Thoracic aorta (tissue), 2 donors: ENCODE data around the gene ALG11. TPM values are rescaled to one million over a fixed set of nuclear protein-coding genes. Genes with fewer than 3 reads are reported as not detected.

Experiments used
- ATAC-seq: fragments of 150-250 bp; one replicate; pipeline ENCODE4 v1.8.0; 2017; ENCODE audit warnings: low read depth; ENCODE audit not compliant: insufficient number of reproducible peaks, low FRiP score
- DNase-seq: peaks from one replicate; pipeline ENCODE4 v3.0.0-alpha.2; 2020; ENCODE audit warnings: low spot score
- H3K27ac ChIP-seq, 2 donors: fragments of 200-600 bp; sonication (generic); 1 replicate in 1 of 2; 2 replicates in 1 of 2; pipeline ENCODE4 v1.5.1; 2016; ENCODE audit warnings: mild to moderate bottlenecking in 2 of 2, moderate library complexity in 2 of 2
- H3K27me3 ChIP-seq: fragments of 200-600 bp; sonication (generic); replicated peaks from 2 replicates; pipeline ENCODE4 v1.6.0; 2016; ENCODE audit warnings: mild to moderate bottlenecking; ENCODE audit not compliant: insufficient read depth
- H3K36me3 ChIP-seq: fragments of 200-600 bp; sonication (generic); one replicate; pipeline ENCODE4 v1.5.1; 2016
- H3K4me1 ChIP-seq, 2 donors: fragments of 200-600 bp; sonication (generic); 1 replicate in 1 of 2; 2 replicates in 1 of 2; pipeline versions ENCODE4 v1.5.1 to v1.6.0; 2016; ENCODE audit warnings: low read depth in 2 of 2, mild to moderate bottlenecking in 1 of 2; ENCODE audit not compliant: control insufficient read depth in 1 of 2
- H3K4me3 ChIP-seq: fragments of 200-600 bp; sonication (generic); 2 replicates; pipeline ENCODE4 v1.5.1; 2016; ENCODE audit warnings: mild to moderate bottlenecking
- H3K9me3 ChIP-seq: fragments of 200-600 bp; sonication (generic); 2 replicates; pipeline ENCODE4 v1.5.1; 2016
- CTCF ChIP-seq: fragments of 200-600 bp; sonication (generic); IDR thresholded peaks from one replicate; pipeline ENCODE4 v1.5.1; 2019; ENCODE audit warnings: antibody characterized with exemption
- total RNA-seq, 2 donors: library from RNA; depleted of rRNA; stranded (reverse); fragments of >200 nt; gene quantifications; one replicate each; pipeline versions ENCODE4 v1.1.0 to v1.2.3, GENCODE V29; 2016

The ALG11 gene
- total RNA-seq, 2 donors from 2014 or later, result 20.7 to 30.3 TPM

- Histone ChIP-seq H3K4me1 (peaks cover 3 to 14% of the 10 kb centered on the region in 2 donors), H3K4me3 (no peak overlapping the region), H3K9me3 (no peaks in the 10 kb centered on the region), H3K27me3 (no peaks in the 10 kb centered on the region), H3K27ac (no peak overlapping the region), H3K36me3 (no peaks in the 10 kb centered on the region)
- ATAC-seq (no peak), DNase-seq (no peak)
- TF ChIP-seq CTCF, result no peak
Observed at GRCh38 chr13:52003541-52003940, 8.7 kb upstream of the ALG11 start.

- TF ChIP-seq CTCF, result no peak
- Histone ChIP-seq H3K4me1 (peaks cover 3 to 7% of the 10 kb centered on the region in 2 donors), H3K4me3 (no peak overlapping the region), H3K36me3 (no peaks in the 10 kb centered on the region), H3K9me3 (no peaks in the 10 kb centered on the region), H3K27me3 (no peaks in the 10 kb centered on the region), H3K27ac (no peak overlapping the region)
- DNase-seq (no peak), ATAC-seq (no peak)
Observed at GRCh38 chr13:52004511-52005170, 7.6 kb upstream of the ALG11 start.

GRCh38 chr13:52005841-52006522 is 6.2 kb upstream of the ALG11 start:
- DNase-seq (no peak), ATAC-seq (no peak)
- H3K4me1 ChIP-seq, result peaks cover 0 to 4% of the 10 kb centered on the region in 2 donors
- no peaks in the 10 kb centered on the region for H3K9me3 ChIP-seq
- no peaks in the 10 kb centered on the region for H3K36me3 ChIP-seq
- H3K27me3 ChIP-seq, result no peaks in the 10 kb centered on the region
- H3K4me3 ChIP-seq, result no peak overlapping the region
- no peak overlapping the region for H3K27ac ChIP-seq
- no peak for TF ChIP-seq CTCF

GRCh38 chr13:52006523-52007245 is 5.5 kb upstream of the ALG11 start:
- H3K9me3 ChIP-seq, result no peaks in the 10 kb centered on the region
- no peak overlapping the region for H3K4me3 ChIP-seq
- peaks cover 0 to 4% of the 10 kb centered on the region in 2 donors for H3K4me1 ChIP-seq
- ATAC-seq (no peak), DNase-seq (no peak)
- no peaks in the 10 kb centered on the region for H3K27me3 ChIP-seq
- H3K27ac ChIP-seq, result no peak overlapping the region
- TF ChIP-seq CTCF, result no peak
- H3K36me3 ChIP-seq, result no peaks in the 10 kb centered on the region

- no peak overlapping the region for H3K4me3 ChIP-seq
- TF ChIP-seq CTCF, result no peak
- no peaks in the 10 kb centered on the region for H3K36me3 ChIP-seq
- peaks cover 10 to 13% of the 10 kb centered on the region in 2 donors for H3K4me1 ChIP-seq
- H3K27ac ChIP-seq, result no peak overlapping the region
- H3K9me3 ChIP-seq, result no peaks in the 10 kb centered on the region
- DNase-seq (no peak), ATAC-seq (no peak)
- no peaks in the 10 kb centered on the region for H3K27me3 ChIP-seq
Observed at GRCh38 chr13:52009946-52010345, 2.3 kb upstream of the ALG11 start.
